ENCODE results near the gene KLF3. TPM values are rescaled to one million over a fixed set of nuclear protein-coding genes. Genes with fewer than 3 reads are reported as not detected.

KLF3 gene
- total and polyA plus RNA-seq, 9 of the 15 experiments (the other 6 are each of a cell fraction or from before 2014, with no cell fraction given) = 9.9 to 47.2 (median 18.1) TPM

- TF ChIP-seq NR1H2 (CRISPR knock-in tag; IDR thresholded peaks at IDR 0.05) (no peak), TFAM (CRISPR knock-in tag; conservative IDR thresholded peaks at IDR 0.05) (no peak), PHF8 (IDR thresholded peaks at IDR 0.05; ENCODE audit: borderline replicate concordance, low read length) (no peak; the same call in 1 of the 2 replicates), CREB5 (CRISPR knock-in tag; IDR thresholded peaks at IDR 0.05) (no peak), HMG20A (CRISPR knock-in tag; conservative IDR thresholded peaks at IDR 0.05) (no peak), RAD51 (IDR thresholded peaks at IDR 0.05; ENCODE audit: borderline replicate concordance, low read depth) (no peak; the same call in 1 of the 2 replicates), HLTF (IDR thresholded peaks at IDR 0.05) (no peak), TAF1 (IDR thresholded peaks at IDR 0.05; ENCODE audit: control insufficient read depth, extremely low read depth, insufficient read depth, low read length, severe bottlenecking) (peak; percentile 86), ZNF609 (CRISPR knock-in tag; IDR thresholded peaks at IDR 0.05; ENCODE audit: borderline replicate concordance) (no peak), L3MBTL2 (IDR thresholded peaks at IDR 0.05) (peak; percentile 35; the same call in 1 of the 2 replicates), MXI1 (IDR thresholded peaks at IDR 0.05; ENCODE audit: low read depth, low read length) (peak; percentile 18; the same call in 1 of the 2 replicates), MCM7 (IDR thresholded peaks at IDR 0.05) (no peak)
- TF ChIP-seq, protein P1, sequence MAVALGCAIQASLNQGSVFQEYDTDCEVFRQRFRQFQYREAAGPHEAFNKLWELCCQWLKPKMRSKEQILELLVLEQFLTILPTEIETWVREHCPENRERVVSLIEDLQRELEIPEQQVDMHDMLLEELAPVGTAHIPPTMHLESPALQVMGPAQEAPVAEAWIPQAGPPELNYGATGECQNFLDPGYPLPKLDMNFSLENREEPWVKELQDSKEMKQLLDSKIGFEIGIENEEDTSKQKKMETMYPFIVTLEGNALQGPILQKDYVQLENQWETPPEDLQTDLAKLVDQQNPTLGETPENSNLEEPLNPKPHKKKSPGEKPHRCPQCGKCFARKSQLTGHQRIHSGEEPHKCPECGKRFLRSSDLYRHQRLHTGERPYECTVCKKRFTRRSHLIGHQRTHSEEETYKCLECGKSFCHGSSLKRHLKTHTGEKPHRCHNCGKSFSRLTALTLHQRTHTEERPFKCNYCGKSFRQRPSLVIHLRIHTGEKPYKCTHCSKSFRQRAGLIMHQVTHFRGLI (CRISPR knock-in tag; IDR thresholded peaks at IDR 0.05) = no peak
- TF ChIP-seq, protein P2, sequence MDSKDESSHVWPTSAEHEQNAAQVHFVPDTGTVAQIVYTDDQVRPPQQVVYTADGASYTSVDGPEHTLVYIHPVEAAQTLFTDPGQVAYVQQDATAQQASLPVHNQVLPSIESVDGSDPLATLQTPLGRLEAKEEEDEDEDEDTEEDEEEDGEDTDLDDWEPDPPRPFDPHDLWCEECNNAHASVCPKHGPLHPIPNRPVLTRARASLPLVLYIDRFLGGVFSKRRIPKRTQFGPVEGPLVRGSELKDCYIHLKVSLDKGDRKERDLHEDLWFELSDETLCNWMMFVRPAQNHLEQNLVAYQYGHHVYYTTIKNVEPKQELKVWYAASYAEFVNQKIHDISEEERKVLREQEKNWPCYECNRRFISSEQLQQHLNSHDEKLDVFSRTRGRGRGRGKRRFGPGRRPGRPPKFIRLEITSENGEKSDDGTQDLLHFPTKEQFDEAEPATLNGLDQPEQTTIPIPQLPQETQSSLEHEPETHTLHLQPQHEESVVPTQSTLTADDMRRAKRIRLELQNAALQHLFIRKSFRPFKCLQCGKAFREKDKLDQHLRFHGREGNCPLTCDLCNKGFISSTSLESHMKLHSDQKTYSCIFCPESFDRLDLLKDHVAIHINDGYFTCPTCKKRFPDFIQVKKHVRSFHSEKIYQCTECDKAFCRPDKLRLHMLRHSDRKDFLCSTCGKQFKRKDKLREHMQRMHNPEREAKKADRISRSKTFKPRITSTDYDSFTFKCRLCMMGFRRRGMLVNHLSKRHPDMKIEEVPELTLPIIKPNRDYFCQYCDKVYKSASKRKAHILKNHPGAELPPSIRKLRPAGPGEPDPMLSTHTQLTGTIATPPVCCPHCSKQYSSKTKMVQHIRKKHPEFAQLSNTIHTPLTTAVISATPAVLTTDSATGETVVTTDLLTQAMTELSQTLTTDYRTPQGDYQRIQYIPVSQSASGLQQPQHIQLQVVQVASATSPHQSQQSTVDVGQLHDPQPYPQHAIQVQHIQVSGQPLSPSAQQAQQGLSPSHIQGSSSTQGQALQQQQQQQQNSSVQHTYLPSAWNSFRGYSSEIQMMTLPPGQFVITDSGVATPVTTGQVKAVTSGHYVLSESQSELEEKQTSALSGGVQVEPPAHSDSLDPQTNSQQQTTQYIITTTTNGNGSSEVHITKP (IDR thresholded peaks at IDR 0.05; ENCODE audit: partially characterized antibody) = peak; percentile 94
These were observed 3.3 kb downstream of the KLF3 start (continued) for GRCh38 chr4:38667085-38667893.

All from K562 (cell line).